RWPE1 (cell line): ENCODE measurements around the gene CNOT11.

Experiments
- CTCF ChIA-PET: fragments of 350-600 bp; sonication (Branson Sonifier 250); formaldehyde crosslinking; extraction: SDS; loops from one replicate; lab custom pipeline; 2021; lab: Yijun Ruan, JAX
- POLR2A ChIA-PET: fragments of 400-600 bp; formaldehyde crosslinking; extraction: SDS; loops from one replicate; lab custom pipeline; 2020; ENCODE audit warnings: antibody characterized with exemption; ENCODE audit not compliant: low non-redundant PET; lab: Yijun Ruan, JAX
- DNase-seq: peaks from one replicate; pipeline ENCODE4 v3.0.0; 2012; ENCODE audit warnings: low spot score
- H3K27ac ChIP-seq: fragments of 450-650 bp; 2 replicates; pipeline ENCODE4 v1.5.1; 2017
- CTCF ChIP-seq: fragments of 450-650 bp; conservative IDR thresholded peaks from 2 replicates; pipeline ENCODE4 v1.5.1; 2017; ENCODE audit warnings: low read depth, mild to moderate bottlenecking

The CNOT11 gene

GRCh38 chr2:101272045-101272784 is 19.5 kb downstream of the CNOT11 start:
- H3K27ac ChIP-seq, result no peak overlapping the region
- DNase-seq, result no peak
- ChIA-PET POLR2A (no interaction called here), CTCF (interaction anchor here (0.7 kb wide), 1 partner anchor 19 kb away, joined by 6 read pairs; no protein-coding TSS in a partner anchor)
- no peak for TF ChIP-seq CTCF

GRCh38 chr2:101273056-101273455 is 20.4 kb downstream of the CNOT11 start:
- ChIA-PET CTCF (interaction anchor here (0.7 kb wide), 1 partner anchor 10 kb away, joined by 3 read pairs; no protein-coding TSS in a partner anchor), POLR2A (no interaction called here)

GRCh38 chr2:101274142-101274541 is 21.5 kb downstream of the CNOT11 start:
- POLR2A ChIA-PET, result no interaction called here
- DNase-seq, result no peak
- no peak overlapping the region for H3K27ac ChIP-seq
- CTCF ChIA-PET, result no interaction called here
- no peak for TF ChIP-seq CTCF

More at GRCh38 chr2:101273056-101273455, 20.4 kb downstream of the CNOT11 start:
- TF ChIP-seq CTCF, result no peak
- DNase-seq, result no peak
- no peak overlapping the region; the same call in 1 of the 2 replicates for H3K27ac ChIP-seq

- H3K27ac ChIP-seq, result no peak overlapping the region
- ChIA-PET CTCF (interaction anchor here (1.3 kb wide), 1 partner anchor 11 kb away, joined by 11 read pairs; no protein-coding TSS in a partner anchor), POLR2A (no interaction called here)
- no peak for TF ChIP-seq CTCF
- no peak for DNase-seq
Measured at GRCh38 chr2:101277111-101277510, 24.4 kb downstream of the CNOT11 start.

GRCh38 chr2:101278925-101279324 is 26.2 kb downstream of the CNOT11 start:
- ChIA-PET POLR2A (no interaction called here), CTCF (no interaction called here)
- DNase-seq, result no peak
- H3K27ac ChIP-seq, result no peak overlapping the region
- no peak for TF ChIP-seq CTCF

- H3K27ac ChIP-seq, result no peak overlapping the region
- no peak for TF ChIP-seq CTCF
- no peak for DNase-seq
- CTCF ChIA-PET, result interaction anchor here (0.6 kb wide), 2 partner anchors 50 to 1761 kb away, joined by 4 to 5 read pairs; no protein-coding TSS in a partner anchor
- POLR2A ChIA-PET, result no interaction called here
Measured at GRCh38 chr2:101281482-101281881, 28.8 kb downstream of the CNOT11 start.
